Medulla oblongata (tissue), 1 donor: Measurements from ENCODE around the gene HERC3.
A peak's percentile ranks its signal among the peaks of the same experiment; 100 is the strongest.

Experiments used
- DNase-seq: peaks from one replicate; pipeline ENCODE4 v3.0.0-alpha.2; 2015; ENCODE audit errors: extremely low spot score

The HERC3 gene

GRCh38 chr4:88720451-88721428, 128.5 kb downstream of the HERC3 start:
- DNase-seq: peak; percentile 60

DNA sequence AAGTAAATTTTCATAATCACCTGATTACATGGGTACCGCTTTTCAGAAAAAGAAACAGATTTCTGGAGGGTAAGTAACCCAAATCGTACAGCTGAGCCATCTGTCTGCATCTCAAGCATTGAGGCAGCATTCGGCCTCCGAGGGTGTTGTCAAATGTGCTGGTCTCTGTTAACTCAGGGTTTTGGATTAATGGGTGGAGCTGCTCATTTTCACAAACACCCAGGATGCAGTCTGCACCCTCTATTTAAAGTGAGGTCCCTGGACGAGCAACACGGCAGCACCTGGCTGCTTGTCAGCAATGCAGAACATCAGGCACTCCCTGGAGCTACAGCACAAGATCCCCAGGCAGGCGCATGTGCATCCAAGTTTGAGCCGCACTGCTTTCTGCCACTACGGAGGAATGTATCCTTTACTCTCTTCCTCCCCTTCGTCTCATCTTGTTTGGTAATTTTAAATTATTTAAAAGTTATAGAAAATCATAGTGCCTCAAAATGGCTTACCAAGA, 130.0 kb downstream of the HERC3 start:
- no peak for DNase-seq

GRCh38 chr4:88722828-88723227, 130.5 kb downstream of the HERC3 start:
- no peak for DNase-seq

GRCh38 chr4:88724406-88724805, 132.1 kb downstream of the HERC3 start:
- DNase-seq: no peak

GRCh38 chr4:88725143-88725542, 132.9 kb downstream of the HERC3 start:
- DNase-seq: no peak

DNA sequence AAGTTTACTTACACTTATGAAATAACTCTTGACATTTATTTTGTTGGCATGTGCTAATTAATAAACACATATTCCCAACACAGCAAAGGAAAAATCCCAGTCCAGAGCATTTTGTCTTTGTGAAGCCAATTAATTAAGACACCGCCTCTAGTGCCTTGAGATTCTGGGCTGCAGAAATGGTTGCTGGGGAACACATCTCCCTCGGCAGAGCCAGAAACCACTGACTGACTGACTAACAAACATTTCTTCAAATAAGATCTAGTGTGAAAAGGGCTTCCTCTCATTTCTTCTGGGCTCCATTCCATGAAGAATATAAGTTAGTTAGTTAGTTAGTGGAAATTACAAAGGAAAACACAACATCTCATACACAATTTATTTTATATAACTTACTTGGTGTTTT, 133.7 kb downstream of the HERC3 start:
- peak; percentile 60 for DNase-seq

- peak; percentile 74 for DNase-seq
Measured at GRCh38 chr4:88728146-88728545, 135.9 kb downstream of the HERC3 start.

DNA sequence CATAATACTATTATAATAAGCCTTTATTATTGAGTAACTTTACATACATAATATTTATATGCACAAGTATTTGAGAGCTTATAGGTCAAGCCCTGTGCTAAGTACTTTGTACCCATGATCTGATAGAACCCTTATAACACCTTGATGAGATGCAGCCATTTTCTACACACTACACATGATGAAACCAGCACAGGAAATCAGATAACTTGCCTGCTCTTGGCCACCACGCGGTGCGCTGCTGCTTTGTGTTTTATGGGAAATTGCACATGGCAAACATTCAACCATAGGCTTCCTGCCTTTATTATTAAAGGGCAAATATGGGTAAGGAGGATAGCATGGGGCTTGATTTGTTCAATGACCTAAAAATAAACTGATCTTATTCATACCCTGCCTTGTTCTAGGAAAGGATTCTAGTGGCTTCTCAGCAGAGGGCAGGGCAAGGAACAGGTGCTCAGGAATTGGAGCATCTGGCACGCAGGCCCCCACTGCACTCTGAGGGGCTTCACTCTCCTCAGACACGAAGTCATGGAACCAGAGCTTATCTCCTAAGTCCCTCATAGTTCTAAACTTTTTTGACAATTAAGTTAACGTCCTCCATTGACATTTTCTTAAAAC, 137.0 kb downstream of the HERC3 start:
- no peak for DNase-seq

DNA sequence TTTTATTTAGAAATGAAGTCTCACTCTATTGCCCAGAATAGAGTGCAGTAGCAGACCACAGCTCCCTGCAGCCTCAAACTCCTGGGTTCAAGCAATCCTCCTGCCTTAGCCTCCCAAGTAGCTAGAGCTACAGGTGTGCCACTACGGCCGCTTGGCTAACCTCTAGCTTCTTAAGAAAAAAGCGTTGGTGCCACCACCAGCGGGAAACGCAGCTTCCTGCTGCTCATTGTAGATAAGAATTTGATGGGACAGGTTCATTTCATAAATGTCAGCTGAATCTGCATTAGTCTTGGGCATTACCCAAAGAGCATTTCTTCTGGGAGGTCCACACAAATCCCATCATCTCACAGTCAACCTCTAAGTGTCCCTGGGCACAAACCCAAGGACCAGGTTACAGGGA, 138.5 kb downstream of the HERC3 start:
- DNase-seq: no peak

DNA sequence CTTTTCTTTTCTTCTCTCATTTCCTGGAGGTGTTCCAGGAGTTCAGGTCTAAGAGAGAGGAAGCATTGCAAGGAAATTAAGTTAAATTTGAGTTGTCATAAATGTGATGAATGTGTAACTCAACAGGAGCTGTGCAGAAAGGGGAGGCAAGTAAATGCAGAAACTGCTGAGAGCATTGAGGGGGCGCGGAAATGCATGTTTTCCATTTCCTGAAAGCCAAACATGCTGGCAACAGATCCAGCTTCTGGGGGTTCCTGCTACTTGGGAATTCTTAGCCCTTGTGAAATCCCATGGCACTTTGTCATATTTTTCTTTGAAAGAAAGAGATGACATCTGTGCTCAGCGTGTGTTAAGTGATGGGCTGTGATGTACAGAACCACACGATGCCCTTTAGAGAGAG, 139.1 kb downstream of the HERC3 start:
- no peak for DNase-seq

GRCh38 chr4:88732714-88733368, 140.6 kb downstream of the HERC3 start:
- DNase-seq: no peak

DNA sequence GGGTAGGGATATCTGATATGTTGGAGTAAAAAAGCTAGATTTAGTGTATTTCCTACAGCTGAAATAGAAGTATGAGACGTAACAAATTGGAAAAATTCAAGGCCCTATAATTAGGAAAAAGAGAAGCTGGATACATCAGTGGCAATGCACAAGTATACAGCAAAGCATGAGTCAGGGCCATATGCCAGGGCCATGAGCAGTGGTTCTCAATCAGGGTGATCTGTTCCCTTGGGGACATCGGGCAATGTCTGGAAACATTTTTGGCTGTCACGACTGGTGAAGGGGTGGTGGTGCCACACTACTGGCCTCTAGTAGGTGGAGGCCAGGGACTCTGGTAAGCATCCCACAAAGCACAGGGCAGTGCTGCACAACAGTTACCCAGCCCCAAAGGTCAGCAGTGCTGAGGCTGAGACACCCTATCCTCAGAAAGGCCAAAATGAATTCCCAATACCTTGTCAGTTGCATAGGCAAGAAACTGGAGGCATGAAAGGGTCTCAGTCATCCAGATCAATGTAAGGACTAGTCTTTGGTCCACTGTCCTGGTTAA, 142.2 kb downstream of the HERC3 start:
- no peak for DNase-seq

GRCh38 chr4:88735564-88735963, 143.3 kb downstream of the HERC3 start:
- no peak for DNase-seq

GRCh38 chr4:88736264-88736663, 144.0 kb downstream of the HERC3 start:
- DNase-seq: no peak

DNA sequence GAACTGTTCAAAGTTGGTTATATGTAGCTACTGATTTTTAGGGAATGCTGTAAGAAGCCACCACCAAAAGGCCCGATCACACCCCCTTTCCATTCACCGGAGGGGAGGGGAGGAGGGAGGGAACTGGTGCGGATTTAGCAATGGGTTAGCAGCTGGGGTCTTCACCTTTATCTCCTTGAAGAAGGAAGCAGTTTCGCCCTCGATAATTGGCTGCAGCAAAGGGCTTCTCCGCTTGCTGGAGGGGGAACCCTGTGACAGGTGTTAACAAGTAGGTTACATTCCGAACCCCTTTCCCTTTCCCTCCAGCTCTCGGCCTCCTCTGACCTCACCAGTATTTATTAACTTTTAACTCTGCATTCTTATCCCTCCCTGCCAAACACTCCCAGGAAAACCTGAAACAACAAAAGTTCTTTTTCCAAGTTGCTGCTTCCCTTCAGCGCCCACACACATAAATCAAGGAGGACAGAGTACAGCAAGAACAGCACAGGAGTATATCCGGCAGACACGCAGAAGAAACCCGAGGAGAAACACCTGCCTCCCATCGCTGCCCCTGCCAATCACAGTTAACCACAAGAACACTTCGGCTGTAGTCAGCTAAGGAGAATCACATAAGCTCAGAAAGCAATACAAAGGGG, 145.1 kb downstream of the HERC3 start:
- DNase-seq: peak; percentile 13

GRCh38 chr4:88738180-88738579, 145.9 kb downstream of the HERC3 start:
- DNase-seq: no peak

DNA sequence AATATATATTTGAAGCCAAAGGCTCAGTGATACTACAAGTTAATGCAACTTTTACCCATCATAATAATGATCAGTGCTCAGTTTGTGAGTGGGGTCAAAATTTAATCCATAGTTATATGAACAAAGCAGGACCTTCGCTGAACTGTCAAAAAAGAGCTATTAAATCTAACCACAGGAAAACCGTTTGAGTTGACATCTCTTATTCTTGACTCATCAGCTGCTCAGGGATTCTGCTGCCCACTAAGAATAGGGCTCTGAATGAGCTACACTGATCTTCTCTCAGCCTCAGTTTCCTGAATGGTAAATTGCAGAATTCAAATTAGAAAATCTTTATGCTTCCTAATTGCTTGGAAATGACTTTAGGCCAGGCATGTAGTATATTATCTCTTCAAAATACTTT, 150.3 kb downstream of the HERC3 start:
- no peak for DNase-seq

GRCh38 chr4:88743696-88744095, 151.4 kb downstream of the HERC3 start:
- no peak for DNase-seq

- no peak for DNase-seq
Measured at GRCh38 chr4:88744609-88745008, 152.3 kb downstream of the HERC3 start.

GRCh38 chr4:88745175-88745574, 152.9 kb downstream of the HERC3 start:
- no peak for DNase-seq

- DNase-seq: peak; percentile 41
Measured at GRCh38 chr4:88745581-88746163, 153.4 kb downstream of the HERC3 start.
